ENCODE measurements around the gene CFAP73. TPM values are rescaled to one million over a fixed set of nuclear protein-coding genes. Genes with fewer than 3 reads are reported as not detected.

The CFAP73 gene
- total RNA-seq, 2 donors from 2014 or later: not detected

DNA sequence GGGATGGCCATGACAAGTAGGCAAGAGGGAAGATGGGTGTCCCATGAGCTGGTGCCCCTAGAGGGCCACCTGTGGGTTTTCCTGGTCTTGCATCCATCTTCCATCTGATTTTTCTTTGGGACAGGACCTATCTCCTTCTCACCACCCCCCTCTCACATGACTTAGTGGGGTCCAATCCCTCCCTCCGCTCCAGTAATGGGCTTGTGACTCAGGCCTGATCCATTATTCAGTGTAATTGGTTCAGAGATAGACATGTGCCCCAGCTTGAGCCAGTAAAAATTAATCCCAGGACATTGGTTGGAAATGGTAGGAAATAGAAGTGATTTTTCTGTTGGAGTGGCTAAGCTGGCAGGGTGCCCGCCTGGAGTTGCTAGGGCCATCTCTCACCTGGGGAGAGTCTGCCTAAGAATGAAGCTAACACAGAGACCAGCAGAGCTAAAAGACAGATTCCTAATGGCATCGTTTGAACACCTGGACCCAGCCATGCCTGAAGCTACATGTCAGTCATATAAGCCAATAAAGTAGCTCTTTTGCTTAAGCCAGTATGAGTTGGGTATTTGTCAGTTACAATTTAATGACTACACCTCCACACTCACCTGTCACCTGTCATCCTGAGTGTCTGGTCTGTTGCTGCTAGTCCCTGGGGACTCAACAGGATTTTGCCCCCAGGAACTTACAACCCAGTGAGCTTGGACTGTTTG, 28.7 kb upstream of the CFAP73 start:
- no peak overlapping the region for H3K27ac ChIP-seq
- no peaks in the 10 kb centered on the region for H3K36me3 ChIP-seq
- ATAC-seq (ENCODE audit: insufficient number of reproducible peaks, low FRiP score, low read depth) (no peak), DNase-seq (ENCODE audit: low spot score) (no peak)
- TF ChIP-seq, protein P1, sequence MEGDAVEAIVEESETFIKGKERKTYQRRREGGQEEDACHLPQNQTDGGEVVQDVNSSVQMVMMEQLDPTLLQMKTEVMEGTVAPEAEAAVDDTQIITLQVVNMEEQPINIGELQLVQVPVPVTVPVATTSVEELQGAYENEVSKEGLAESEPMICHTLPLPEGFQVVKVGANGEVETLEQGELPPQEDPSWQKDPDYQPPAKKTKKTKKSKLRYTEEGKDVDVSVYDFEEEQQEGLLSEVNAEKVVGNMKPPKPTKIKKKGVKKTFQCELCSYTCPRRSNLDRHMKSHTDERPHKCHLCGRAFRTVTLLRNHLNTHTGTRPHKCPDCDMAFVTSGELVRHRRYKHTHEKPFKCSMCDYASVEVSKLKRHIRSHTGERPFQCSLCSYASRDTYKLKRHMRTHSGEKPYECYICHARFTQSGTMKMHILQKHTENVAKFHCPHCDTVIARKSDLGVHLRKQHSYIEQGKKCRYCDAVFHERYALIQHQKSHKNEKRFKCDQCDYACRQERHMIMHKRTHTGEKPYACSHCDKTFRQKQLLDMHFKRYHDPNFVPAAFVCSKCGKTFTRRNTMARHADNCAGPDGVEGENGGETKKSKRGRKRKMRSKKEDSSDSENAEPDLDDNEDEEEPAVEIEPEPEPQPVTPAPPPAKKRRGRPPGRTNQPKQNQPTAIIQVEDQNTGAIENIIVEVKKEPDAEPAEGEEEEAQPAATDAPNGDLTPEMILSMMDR (IDR thresholded peaks at IDR 0.05): no peak
- no peak overlapping the region for H3K4me3 ChIP-seq
- no peaks in the 10 kb centered on the region for H3K4me1 ChIP-seq (ENCODE audit: control insufficient read depth in 1 of 2, low read depth in 2 of 2)
- no peaks in the 10 kb centered on the region for H3K27me3 ChIP-seq (replicated peaks; ENCODE audit: insufficient read depth)
- no peaks in the 10 kb centered on the region for H3K9me3 ChIP-seq

DNA sequence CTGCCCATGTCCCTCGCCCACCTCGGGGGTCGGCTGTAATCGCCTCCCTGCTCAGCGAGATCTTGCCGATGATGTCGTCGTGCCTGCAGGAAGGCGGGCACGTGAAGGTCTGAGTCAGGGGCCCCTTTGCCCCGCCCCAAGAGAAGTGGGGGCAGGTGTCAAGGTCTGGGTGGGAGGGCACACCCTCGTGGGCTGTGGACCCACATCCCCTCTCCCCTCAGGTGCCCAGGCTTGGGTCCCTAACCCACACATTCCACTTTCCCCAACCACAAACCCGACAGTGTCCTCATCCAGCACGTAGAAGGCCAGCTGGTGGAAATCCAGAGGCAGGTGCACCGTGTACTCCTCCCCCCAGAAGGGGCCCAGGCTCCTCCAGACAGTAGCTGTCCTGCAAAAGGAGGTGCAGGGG, 21.7 kb upstream of the CFAP73 start:
- Histone ChIP-seq H3K36me3 (no peaks in the 10 kb centered on the region), H3K4me1 (ENCODE audit: control insufficient read depth in 1 of 2, low read depth in 2 of 2) (no peaks in the 10 kb centered on the region), H3K9me3 (no peaks in the 10 kb centered on the region), H3K27ac (no peak overlapping the region), H3K27me3 (replicated peaks; ENCODE audit: insufficient read depth) (no peaks in the 10 kb centered on the region), H3K4me3 (no peak overlapping the region)
- ATAC-seq (ENCODE audit: insufficient number of reproducible peaks, low FRiP score, low read depth): no peak
- TF ChIP-seq, protein P1 (IDR thresholded peaks at IDR 0.05): no peak
- no peak for DNase-seq (ENCODE audit: low spot score)

DNA sequence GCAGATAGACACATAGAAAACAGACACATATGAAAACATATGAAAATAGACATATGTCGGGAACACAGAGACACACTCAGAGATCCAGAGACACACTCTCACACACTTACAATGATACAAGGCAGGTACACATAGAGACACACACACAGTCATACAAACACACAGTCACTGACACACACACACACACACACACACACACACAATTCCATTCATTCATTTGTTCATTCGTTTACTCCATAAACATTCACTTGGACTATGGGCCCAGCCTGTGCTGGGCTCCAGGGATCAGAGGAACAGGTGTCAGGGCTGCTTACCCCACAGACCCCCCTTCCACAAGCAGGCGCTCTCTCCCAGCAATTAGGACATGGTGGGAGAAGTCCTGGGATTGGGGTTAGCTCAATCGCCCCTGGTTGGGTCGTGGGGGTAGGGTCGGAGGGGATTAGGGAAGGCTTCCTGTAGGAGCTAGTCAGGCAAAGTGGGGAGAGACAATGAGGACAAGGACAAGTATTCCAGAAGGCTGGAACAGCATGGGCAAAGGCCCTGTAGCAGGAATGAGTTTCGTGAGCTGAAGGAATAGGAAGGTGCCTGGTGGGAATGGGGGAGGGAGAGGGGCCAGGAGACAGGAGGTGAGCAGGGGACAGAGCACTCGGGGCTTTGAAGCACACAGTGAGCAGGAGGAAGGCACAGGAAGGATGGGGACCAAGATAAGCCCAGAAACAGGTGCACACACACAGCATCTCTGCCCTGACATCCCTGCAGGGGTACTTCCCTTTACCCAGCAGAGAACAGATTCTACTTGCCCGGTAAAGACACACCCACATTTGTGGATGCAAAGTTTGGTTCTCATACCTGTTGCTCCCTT, 20.5 kb upstream of the CFAP73 start:
- no peak overlapping the region for H3K4me3 ChIP-seq
- no peaks in the 10 kb centered on the region for H3K4me1 ChIP-seq (ENCODE audit: control insufficient read depth in 1 of 2, low read depth in 2 of 2)
- H3K9me3 ChIP-seq: no peaks in the 10 kb centered on the region
- TF ChIP-seq, protein P1 (IDR thresholded peaks at IDR 0.05): no peak
- DNase-seq (ENCODE audit: low spot score): no peak
- ATAC-seq (ENCODE audit: insufficient number of reproducible peaks, low FRiP score, low read depth): no peak
- H3K27ac ChIP-seq: no peak overlapping the region
- no peaks in the 10 kb centered on the region for H3K27me3 ChIP-seq (replicated peaks; ENCODE audit: insufficient read depth)
- H3K36me3 ChIP-seq: no peaks in the 10 kb centered on the region

DNA sequence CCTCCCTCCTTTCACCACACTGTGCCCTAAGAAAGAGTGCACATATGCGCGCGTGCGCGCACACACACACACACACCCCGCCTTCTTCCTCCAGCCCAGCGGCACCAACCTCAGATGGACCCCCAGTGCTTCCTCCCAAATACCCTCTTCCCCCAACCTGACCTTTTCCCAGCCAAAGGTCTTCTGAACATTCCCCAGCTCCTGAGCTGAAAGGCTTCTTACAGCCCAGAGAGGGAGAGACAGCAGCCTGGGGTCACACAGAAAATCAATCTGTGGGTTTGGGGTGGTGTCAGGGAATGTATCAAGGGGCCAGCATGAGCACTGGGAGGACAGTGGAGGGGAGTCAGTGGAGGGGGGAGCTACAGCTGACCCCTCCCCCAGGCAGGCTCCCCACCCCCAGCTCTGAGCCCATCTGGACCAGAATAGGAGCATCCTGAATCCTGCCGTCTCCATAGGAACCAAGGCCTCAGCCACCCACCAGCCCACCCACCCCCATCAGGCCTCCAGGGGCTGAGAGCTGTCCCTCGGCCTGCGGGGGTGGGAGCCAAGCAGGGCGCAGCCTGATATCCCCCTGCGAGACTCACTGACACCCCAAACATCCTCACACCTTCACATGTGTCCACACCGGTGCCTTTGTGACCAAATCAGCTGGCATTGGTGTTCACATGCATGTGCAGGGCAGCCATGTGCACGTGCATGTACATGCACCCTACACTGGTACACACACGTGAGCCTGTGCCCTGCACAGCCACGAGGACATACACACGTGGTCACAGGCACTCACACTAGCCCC, 19.7 kb upstream of the CFAP73 start:
- Histone ChIP-seq H3K27ac (no peak overlapping the region), H3K4me1 (ENCODE audit: control insufficient read depth in 1 of 2, low read depth in 2 of 2) (no peaks in the 10 kb centered on the region), H3K4me3 (no peak overlapping the region), H3K36me3 (no peaks in the 10 kb centered on the region), H3K27me3 (replicated peaks; ENCODE audit: insufficient read depth) (no peaks in the 10 kb centered on the region), H3K9me3 (no peaks in the 10 kb centered on the region)
- no peak for DNase-seq (ENCODE audit: low spot score)
- ATAC-seq (ENCODE audit: insufficient number of reproducible peaks, low FRiP score, low read depth): no peak
- TF ChIP-seq, protein P1 (IDR thresholded peaks at IDR 0.05): no peak

Measured in thoracic aorta (tissue), 2 donors.